GM18907 (cell line): ENCODE results near the gene PCNP.
"Not testable (repeated sequence)": the region's sequence is repeated elsewhere in the genome, so short reads cannot be mapped to it uniquely, and the experiment has no call there.

Experiments used
- ATAC-seq: cut with Tn5 transposase; IDR thresholded peaks from one replicate; pipeline ENCODE4 v1.9.1; 2021; ENCODE audit warnings: mild to moderate bottlenecking, moderate library complexity; ENCODE audit not compliant: unreplicated experiment

The PCNP gene

DNA sequence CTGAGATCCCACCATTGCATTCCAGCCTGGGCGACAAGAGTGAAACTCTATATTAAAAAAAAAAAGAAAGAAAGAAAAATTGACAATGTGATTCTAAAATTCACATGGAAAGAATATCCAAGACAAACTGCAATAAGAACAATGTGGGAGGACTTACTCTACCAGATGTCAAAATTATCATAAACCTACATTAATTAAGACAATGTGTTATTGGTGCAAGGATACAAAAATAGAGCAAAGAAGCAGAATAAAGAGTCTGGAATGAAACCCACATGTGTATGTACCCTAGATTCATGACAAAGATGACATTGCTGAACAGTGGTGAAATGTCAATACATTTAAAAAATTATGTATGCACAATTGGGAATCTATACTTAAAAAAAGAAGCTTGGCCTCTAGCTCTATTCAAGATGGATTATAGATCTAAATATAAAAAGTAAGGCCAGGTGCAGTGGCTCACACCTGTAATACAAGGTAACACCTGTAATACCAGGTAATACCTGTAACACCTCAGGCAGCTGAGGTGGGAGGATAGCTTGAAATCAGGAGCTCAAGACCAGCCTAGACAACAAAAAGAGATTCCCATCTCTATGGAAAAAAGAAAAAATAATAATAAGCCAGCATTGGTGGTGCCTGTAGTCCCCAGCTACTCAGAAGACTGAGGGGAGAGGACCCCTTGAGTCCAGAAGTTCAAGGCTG, 57.3 kb downstream of the PCNP start:
- ATAC-seq, result no peak

DNA sequence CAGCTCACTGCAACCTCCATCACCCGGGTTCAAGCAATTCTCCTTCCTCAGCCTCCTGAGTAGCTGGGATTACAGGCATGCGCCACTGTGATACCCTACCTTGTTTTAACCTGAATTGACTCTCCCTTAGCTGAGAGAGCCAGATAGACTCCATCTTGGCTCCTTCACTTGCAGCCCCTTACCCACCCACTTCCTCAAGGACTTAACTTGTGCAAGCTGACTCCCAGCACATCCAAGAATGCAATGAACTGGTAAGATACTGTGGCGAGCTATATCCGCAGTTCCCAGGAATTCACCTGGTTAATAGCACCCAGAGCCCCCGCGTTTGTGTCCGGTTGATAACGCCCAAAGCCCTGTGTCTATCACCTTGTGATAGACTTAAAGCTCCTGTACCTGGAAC, 58.0 kb downstream of the PCNP start:
- not testable (repeated sequence) for ATAC-seq

DNA sequence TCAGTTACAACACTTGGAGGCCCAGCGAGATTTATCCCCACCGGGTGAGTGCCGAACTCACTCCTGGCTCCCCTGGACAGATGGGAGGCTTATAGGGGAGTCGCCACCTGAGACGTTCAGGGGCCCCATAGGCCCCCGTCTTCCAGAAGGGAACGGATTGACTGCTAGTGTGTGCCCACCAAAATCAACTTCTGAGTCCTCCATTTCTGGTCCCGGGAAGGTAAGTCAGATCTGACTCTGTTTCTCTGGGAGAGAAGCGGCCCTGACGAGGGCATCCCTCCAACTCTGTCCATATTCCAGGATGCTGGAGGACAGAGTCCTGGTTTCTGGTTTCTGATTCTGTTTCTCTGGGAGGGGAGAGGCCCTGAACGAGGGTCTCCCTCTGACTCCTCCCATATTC, 58.6 kb downstream of the PCNP start:
- ATAC-seq, result no peak

DNA sequence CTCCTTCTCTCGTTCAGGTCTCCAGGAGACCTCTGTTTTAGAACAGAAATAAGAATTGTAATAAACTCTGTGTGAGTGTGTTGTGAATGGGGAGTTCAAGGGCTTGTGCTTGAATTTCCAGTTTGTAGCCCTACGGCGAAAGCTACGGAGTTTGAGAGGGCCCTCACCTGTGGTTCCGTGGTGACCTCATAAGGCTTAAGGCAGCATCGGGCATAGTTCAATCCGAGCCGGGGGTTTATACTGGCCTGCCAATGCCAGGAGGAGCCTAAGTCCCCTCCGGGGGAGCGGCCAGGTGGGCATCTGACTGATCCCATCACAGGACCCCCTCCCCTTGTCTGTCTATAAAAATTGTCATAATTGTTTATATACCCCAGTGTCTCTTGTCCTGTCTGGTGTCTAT, 59.2 kb downstream of the PCNP start:
- no peak for ATAC-seq

DNA sequence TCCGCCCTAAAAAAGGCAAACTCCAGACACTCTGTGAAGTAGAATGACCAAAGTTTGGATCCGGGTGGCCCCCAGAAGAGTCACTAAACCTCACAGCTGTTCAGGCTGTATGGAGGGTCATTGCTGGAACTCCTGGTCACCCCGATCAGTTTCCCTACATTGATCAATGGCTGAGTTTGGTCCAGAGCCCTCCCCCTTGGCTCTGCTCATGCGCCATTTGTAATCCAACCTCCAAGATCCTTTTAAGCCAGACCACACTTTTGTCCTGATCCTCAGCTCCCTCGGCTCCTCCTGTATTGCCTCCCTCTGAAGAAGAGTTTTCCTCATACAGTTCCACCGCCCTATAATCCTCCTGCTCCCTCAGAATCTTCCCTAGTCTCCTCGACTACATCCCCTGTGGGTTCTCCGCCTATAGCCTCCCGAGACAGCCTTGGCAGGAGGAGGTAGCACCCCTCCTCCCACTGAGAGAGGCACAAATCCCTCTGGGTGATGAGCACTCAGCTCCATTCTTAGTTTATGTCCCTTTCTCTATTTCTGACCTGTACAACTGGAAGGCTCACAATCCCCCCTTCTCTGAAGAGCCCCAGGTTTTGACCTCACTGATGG, 60.7 kb downstream of the PCNP start:
- ATAC-seq, result no peak

DNA sequence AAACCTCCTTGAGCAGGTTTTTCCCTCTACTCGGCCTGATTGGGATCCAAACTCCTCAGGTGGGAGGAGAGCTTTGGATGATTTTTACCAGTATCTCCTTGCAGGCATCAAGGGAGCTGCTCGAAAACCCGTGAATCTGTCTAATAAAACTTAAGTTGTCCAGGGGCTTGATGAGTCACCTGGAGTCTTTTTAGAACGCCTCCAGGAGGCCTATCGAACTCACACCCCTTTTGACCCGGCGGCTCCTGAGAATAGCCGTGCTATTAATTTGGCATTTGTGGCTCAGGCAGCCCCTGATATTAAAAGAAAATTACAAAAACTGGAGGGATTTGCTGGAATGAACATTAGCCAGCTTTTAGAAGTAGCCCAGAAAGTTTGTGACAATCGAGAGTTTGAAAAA, 61.4 kb downstream of the PCNP start:
- ATAC-seq, result no peak

DNA sequence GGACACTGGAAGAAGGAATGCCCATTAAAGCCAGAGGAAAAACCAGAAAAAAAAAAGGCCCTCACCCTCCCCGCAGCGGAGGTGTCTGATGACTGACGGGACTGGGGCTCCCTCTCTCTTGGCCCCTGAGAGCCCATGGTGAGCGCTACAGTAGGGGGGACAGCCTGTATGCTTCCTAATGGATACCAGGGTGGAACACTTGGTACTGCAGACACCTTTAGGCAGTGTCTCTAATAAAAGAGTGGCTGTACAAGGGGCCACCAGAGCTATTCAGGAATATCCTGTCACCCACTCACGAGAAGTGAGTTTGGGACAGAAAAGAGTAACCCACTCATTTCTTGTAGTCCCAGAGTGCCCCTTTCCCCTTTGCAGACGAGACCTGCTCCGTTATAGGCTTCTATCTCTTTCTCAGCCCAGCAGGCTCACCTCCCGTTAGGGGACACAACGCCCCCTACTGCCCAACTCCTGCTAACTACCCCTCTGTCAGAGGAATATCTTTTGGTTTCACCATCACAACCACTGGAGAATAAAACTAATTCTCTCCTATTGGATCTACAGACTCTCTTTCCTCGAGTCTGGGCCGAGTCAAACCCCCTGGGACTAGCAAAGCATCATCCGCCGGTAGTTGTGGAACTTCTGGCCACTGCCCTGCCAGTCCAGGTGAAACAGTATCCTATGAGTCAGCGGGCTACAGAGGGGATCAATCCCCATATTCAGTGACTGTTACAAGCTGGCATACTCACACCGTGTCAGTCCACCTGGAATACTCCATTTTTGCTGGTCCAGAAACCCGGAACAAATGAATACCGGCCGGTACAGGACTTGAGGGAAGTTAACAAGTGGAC, 62.2 kb downstream of the PCNP start:
- ATAC-seq, result peak; percentile 94

DNA sequence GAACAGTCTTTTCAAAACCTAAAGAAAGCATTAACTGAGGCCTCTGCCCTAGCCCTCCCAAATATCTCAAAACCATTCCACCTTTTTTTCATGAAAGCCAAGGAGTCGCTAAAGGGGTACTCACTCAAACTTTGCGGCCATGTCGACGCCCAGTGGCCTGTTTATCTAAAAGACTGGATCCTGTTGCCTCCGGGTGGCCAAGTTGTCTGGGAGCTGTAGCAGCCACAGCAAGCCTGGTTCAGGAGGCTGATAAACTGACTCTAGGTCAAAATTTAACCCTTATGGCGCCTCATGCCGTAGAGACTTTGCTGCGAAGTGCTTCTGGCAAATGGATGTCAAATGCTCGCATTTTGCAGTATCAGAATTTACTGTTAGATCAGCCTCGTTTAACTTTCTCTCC, 63.5 kb downstream of the PCNP start:
- ATAC-seq, result no peak

DNA sequence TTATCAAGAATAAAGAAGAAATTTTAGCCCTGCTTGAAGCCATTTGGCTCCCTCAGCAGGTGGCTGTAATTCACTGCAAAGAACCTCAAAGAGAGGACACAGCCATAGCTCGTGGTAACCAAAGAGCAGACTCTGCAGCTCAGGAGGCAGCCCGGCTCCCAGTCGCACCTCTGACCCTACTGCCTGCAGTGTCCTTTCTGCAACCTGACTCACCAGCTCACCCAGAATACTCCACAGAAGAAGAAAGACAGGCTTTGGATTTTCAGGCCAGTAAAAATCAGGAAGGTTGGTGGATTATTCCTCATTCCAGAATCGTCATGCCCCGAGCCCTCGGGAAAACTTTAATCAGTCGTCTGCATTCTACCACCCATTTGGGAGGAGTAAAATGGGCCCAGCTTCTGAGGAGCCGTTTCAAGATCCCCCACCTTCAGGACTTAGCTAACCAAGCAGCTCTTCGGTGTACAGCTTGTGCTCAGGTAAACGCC, 64.3 kb downstream of the PCNP start:
- no peak for ATAC-seq

DNA sequence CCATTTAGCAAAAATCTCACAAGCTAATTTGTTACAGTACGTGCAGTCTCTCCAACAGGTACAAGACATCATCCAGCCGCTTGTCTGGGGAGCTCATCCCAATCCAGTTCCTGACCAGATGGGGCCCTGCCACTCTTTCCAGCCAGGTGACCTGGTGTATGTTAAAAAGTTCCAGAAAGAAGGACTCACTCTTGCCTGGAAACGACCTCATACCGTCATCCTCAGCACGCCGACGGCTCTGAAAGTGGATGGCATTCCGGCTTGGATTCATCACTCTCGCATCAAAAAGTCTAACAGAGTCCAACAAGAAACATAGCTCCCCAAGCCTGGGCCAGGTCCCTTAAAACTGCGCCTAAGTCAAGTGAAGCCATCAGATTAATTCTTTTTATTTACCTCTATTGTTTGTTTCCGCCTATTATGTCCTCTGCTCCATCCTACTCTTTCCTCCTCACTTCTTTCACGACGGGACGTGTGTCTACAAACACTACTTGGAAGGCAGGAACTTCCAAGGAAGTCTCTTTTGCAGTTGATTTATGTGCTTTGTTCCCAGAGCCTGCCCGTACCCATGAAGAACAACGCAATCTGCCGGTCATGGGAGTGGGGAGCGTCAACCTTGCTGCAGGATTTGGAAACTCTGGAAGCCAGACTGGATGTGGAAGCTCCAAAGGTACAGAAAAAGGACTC, 65.4 kb downstream of the PCNP start:
- ATAC-seq, result no peak

DNA sequence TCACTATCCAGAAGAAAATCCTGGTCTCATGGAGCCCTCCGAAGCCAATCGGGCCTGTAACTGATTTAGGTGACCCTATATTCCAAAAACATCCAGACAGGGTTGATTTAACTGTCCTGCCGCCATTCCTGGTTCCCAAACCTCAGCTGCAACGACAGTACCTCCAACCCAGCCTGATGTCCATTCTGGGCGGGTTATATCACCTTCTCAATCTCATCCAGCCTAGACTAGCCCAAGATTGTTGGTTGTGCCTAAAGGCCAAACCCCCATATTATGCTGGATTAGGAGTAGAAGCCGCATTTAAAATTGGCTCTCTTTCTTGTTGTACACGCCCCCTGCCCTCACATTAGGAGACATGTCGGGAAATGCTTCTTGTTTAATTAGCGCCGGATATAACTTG, 66.3 kb downstream of the PCNP start:
- no peak for ATAC-seq

DNA sequence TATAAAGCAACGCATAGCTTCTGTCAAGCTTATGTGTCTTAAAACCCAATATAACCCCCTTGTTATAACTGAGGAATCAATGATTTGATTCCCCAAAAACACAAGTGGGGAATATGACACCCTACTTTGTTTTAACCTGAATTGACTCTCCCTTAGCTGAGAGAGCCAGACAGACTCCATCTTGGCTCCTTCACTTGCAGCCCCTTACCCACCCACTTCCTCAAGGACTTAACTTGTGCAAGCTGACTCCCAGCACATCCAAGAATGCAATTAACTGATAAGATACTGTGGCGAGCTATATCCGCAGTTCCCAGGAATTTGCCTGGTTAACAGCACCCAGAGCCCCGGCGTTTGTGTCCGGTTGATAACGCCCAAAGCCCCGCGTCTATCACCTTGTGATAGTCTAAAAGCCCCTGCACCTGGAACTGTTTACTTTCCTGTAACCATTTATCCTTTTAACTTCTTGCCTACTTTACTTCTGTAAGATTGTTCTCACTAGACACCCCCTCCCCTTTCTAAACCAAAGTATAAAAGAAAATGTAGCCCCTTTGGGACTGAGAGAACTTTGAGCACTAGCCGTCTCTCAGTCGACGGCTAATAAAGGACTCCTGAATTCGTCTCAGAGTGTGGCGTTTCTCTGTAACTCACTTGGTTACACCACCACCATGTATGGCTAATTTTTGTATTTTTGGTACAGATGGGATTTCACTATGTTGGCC, 67.6 kb downstream of the PCNP start:
- not testable (repeated sequence) for ATAC-seq

DNA sequence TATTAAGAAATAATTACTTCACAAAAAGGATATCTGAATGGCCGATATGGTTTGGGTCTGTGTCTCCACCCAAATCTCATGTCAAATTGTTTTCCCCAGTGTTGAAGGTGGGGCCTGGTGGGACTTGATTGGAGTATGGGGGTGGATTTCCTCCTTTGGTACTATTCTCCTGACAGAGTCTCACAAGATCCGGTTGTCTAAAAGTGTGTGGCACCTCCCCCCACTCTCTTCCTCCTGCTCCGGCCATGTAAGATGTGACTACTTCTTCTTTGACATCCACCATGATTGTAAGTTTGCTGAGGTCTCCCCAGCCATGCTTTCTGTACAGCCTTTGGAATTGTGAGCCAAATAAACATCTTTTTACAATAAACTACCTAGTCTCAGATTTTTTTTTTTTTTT, 68.5 kb downstream of the PCNP start:
- ATAC-seq, result no peak

DNA sequence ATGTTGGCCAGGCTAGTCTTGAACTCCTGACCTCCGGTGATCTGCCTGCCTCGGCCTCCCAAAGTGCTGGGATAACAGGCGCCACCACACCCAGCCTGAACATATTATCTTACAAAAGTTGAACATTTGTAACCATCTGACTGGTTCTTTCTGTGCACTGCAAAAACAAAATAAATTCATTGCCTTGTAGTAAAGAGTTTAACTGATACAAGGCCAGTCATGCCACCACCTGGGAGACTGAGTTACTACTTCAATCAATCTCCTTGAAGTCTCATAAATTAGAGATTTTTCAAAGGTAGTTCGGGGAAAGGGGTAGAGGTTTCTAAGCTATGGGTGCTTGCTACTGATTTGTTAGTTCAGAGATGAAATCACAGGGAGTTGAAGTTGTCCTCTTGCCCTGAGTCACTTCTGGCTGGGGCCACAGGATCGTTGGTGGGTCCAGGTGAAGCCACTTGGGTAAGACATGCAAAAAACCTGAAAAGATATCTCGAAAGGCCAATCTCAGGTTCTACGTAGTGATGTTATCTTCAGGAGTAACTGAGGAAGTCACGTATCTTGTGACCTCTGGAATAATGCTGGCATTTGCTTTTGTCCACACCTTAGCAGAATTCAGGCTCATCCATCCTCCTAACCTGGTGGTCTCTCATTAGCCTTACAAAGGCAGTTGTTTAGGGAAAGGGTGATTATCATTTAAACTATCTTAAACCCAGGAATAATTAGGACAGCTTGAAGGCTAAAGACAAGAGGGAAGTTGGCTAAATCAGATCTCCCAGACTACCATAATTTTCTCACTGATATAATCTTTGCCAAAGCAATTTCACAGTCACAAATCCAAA, 69.2 kb downstream of the PCNP start:
- no peak for ATAC-seq
